Measurements from ENCODE around the gene TRAK1. TPM values are rescaled to one million over a fixed set of nuclear protein-coding genes. Genes with fewer than 3 reads are reported as not detected.

Gene TRAK1
- total RNA-seq, 1 experiment from 2014 or later = 10.3 TPM

DNA sequence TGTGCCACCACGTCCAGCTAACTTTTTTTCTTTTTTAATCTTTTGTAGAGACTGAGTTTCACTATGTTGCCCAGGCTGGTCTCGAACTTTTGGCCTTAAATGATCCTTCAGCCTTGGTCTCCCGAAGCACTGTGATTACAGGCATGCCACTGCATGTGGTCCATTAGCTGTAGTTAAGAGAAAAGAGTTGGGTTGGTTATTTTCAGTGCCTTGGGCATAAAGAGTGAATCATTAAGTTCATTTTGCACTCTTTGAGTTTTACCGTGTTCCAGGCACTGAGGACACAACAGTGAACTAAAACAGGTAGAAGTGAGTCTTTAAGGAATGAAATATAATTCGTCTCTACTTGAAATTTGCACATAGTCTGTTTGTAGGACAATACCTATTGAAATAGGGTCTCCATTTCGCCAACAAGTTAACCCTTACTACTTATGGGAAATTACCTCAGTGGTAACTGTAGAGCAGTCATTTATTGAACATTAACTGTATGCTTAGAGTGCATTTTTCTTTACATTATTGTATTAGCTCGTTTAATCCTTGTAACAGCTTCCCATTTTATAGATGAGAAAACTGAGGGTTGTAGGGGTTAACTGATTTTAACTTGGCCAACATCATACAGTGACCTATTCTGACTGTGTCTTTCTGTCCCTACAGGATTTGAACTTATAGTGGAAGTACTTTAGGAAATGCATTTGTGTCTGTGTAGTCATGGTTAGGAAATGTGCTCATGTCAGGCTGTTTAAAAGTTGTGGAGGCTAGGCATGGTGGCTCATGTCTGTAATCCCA, 22.7 kb upstream of the TRAK1 start:
- no peak for DNase-seq (ENCODE audit: low spot score)

DNA sequence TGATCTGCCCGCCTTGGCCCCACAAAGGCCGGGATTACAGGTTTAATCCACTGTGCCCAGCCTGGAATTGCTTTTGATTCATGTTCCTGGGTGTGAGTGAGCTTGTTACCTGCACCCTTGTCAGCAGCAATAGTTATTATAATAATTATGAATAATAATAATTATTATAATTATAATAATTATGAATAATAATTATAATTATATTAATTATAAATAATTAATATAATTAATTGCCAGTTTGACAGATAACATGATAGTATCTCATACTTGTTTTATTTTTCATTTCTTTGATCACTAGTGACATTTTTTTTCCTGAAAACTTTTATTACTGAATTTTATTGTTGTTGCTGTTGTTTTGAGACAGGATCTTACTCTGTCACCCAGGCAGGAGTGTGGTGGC, 21.1 kb upstream of the TRAK1 start:
- no peak for DNase-seq (ENCODE audit: low spot score)

DNA sequence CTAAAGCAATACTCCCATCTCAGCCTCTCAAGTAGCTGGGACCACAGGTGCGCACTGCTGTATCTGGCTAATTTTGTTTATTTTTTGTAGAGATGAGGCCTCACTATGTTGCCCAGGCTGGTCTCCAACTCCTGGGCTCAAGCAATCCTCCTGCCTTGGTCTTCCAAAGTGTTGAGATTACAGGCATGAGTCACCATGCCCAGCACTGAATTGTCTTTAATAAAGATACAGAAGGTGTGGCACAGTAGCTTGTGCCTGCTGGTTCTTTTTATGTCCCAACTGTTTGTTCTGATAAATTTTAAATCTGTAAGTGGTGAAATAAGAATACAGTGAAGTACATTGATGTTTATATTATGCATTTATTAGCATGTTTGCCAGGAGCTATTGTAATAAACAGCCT, 20.6 kb upstream of the TRAK1 start:
- DNase-seq (ENCODE audit: low spot score) = peak; percentile 40

DNA sequence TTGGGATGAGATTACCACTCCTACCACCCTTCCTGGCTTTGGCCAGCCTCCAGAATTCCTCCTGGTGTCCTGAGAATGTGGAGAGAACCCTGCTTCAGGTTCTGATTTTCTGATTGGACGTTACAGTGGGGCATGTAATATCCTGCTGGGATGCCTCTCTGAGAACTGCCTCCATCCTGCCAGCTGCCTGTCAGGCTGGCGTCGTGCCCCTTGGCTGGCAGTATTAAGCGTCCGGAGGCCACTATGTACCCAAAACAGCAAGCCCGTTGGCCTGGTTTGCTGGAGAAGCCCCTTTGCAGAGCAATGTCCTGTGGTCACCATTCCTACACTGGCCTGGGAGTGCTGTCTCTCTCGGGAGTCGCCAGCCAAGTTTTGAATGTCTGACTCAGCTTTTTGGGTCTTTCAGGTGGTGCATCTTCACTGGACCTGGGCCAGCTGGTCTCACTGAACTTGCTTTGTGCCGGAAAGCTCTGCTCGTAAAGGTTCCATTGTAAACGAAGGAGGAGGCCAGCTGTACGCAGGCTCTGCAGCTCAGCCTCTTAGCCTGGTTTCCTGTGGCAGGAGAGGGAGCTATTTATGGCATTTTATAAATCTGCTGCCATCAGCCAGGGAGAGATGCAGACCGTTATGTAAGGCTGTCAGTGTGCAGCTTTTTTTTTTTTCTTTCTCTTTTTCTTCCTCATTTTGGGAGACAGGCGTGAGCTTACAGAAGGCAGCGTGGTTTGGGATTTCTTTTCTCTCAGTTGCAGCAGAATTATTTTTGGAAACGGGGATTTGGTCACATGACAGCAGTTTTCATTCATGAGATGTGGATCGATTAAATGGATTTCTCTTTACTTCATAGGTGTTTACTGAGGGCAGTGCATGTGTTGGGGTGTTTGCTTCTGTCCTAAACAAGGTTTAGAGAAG, 19.0 kb upstream of the TRAK1 start:
- peak; percentile 84 for DNase-seq (ENCODE audit: low spot score)

DNA sequence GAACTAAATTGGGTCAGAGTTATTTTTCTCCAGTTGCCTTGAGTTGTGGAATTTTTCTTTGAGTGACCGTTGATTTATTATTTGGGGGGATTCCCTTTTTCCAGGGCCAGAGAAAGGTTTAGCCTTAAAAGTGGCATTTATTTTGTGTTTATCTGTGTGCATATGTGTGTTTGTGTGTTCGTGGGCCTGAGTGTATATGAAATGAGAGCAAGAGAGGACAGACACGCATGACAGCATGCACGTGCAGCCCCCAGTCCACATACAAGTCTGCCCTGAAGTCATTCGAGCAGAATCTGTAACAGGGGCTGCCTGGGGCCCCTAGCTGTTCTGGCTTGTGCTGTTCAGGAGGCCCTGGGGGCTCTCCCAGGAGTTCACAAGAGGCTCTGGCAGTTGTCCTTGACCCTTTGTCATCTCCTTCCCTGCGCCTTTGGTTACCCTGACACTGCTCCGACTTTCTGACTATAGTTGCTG, 18.3 kb upstream of the TRAK1 start:
- no peak for DNase-seq (ENCODE audit: low spot score)

DNA sequence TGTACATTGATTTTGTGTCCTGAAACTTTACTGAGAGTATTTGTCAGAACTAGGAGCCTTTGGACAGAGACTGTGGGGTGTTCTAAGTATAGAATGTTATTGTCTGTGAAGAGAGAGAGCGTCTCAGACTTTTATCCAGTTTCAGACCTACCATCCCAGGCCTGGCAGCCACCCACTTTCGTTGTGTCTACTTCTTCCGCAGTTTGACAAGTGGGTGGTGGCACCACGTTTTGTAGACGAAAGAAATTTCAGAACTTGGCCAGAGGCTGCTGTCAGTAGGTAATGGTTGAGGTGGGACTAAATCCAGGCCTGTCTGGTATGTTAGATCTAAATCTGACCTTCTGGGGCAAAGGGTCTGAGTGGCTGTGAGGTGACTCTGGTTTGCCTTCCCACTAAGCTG, 13.4 kb upstream of the TRAK1 start:
- no peak for DNase-seq (ENCODE audit: low spot score)

DNA sequence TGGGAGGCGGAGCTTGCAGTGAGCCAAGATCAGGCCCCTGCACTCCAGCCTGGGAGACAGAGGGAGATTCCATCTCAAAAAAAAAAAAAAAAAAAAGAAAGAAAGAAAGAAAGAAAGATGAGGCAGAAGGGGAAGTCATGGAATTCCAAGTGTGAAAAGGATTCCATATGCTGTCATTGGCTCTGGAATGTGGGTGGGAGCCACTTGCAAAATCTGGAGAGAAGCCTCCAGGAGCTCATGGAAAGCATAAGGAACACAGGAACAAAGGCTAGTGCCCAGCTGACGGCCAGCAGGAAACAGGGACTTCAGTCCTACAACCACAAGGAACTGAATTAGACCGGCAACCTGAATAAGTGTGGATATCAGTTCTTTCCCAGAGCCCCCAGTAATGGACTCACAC, 12.5 kb upstream of the TRAK1 start:
- DNase-seq (ENCODE audit: low spot score) = peak; percentile 51

DNA sequence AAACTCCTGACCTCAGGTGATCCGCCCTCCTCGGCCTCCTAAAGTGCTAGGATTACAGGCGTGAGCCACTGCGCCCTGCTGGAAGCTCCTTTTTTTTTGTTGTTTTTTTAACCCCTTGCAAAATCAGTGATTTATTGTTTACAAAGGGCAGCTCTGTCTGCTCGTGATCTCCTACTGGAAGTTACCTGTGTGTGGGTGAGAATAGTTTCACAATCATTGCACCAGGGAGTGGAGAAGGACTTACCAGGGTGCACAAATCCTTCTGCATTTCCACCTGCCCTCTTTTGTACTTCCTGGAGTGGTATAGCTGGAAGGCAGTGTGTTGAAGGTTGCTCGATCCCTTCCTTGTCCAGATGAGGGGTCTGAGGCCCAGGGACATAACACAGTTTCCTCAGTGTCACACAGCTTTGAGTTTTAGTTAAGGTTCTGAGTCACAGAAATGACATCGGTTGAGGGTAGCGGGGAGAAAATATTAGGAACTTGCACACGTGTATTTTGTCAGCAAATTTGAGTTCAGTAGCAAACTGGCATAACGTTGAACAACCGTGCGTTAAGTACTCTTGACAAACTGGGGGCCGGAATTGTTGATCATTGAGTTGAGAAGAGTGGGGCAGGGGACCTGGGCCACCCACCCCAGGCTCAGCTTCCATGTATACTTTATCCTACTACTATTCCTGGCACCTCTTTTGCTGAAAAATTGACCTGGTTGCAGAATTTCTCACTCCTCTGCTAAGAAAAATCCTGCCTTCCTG, 11.3 kb upstream of the TRAK1 start:
- no peak for DNase-seq (ENCODE audit: low spot score)

DNA sequence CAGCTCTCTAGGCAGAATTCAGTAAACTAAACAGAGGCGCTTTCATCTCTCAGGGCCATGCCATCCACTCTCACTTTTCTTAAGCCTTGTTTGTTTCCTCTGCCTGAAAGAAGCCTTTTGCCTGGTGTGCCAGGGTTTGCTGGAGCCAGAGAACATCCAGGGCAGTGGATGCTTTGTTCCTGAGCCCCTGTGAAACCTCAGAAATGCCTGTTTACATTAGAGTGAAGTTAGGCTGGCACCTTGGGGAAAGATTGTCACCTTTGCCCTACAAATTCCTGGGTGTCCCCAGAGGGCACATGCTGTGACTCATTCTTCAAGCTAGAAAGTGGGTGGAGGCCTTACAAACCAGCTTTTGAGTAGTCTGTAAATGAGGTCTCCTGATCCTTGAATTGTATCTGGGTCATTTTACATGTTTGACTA, 10.7 kb upstream of the TRAK1 start:
- DNase-seq (ENCODE audit: low spot score) = peak; percentile 85

DNA sequence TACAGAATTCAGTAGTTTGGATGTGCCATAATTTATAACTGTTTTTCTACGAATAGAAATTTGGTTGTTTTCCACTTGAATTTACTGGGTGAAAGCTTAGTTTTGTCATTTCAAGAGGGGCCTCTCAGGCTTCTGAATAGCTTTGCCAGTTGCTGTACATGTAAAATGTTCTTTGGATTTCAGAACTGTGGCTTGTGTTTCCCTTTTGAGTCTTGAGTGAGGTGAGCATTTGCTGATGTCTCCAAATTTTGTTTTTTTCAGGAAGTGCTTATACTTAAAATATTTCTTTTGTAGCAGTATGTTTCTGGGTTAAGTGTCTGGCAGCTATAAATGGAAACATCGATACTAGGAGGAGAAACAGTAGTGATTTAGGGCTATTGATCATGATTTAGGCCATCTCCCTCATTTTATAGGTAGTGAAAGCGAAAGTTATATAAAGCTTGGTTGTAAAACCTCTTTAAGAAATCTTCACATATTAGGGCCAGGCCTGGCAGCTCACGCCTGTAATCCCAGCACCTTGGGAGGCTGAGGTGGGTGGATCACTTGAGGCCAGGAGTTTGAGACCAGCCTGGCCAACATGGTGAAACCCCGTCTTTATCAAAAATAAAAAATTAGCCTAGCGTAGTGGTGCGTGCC, 9.2 kb upstream of the TRAK1 start:
- no peak for DNase-seq (ENCODE audit: low spot score)

DNA sequence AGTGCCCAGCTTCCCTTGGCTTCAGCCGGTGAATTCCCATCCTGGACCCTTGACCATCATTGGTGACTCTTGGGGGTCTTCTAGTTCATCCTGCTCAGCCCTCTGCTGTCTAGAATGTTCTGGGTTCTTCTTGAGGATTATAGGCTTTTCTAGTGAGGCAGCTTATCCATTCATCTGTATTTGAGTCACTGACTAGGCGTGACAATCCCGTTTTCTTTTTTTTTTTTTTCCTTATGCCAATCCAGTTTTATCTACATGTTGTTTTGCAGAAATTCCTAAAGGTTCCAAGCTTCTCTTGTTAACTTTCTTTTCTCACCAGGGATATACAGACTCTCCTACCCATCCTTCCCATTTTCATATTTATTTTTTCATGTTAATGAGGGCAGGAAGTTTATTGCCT, 6.6 kb upstream of the TRAK1 start:
- no peak for DNase-seq (ENCODE audit: low spot score)

DNA sequence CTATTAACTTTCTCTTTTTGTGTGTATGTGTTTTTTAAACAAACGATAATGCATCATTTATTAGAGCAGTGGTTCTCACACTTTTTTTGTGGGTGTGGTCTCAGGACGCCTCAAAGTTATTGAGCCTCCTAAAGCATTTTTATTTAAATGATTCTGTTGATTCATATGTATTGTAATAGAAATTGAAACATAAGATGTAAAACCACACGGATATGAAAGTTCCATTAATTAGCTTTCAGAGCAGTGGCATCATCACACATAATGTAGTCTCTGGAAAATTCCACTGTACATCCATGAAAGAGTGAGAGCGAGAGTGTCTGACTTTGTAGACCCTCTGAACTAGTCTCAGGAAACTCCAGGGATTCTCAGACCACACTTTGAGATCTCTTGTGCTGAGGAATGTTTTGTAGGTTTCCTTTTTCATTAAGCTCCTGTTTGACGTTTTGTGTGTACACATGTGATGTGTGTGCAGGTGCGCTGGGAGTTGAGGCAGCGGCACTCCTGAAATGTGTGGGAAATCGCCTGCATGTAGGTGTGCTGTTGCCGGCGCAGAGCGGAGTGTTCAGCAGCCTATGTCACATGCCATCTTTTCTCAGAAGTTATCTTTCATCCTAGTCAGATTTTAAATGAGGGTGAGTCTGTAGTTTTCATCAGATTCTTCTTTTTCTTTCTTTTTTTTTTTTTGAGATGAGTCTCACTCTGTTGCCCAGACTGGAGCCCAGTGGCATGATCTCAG, 5.3 kb upstream of the TRAK1 start:
- no peak for DNase-seq (ENCODE audit: low spot score)

DNA sequence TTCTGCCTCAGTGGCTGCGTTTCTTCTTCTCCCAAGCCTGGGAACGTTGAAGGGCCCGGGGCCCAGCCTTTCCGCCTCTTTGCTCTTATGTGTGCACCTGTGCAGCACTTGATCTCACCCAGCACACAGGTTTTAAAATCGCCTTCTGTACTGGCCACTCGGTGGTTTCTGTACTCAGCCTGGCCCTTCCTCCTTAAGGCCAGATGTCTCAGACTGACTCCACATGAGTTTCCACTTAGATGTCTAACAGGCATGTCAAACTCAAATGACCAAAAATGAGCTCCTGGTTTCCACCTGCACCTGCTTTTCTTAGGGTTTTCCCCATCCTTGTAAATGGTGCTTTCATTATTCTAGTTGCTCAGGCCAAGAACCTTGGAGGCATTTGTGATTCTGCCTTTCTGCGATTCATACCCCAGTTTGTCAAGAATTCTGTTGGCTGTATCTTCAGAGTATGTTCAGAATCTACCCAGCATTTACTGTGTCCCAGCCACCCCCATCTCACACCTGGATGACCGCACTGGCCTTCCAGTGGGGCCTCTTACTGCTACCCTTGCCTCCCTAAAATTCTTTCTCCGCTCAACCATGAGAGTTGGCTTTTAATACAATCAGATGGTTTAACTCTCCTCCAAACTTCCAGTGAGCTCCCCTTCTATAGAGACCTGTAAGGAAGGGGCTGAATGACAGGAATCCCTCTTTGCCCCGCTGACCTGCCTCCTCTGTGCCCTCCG, 2.2 kb upstream of the TRAK1 start:
- no peak for DNase-seq (ENCODE audit: low spot score)

DNA sequence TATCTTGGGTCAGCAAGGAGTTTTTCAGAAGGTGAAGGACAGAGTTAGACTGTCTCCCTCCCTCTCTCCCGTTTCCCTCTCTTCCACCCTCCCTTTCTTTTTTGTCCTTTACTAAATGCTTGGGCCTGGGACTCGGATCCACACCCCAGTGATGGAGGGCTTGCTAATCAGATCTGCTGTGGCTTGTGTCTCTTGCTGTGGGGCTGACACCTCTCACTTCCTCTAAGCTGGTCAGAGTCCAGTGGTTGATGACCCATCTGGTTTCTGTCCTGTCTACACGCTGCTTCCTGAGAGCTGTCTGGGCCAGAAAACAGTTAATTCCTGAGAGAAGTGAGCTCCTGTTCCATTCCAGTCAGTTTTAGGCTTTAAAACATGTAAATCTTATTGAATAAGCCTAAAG, 849 bp downstream of the TRAK1 start:
- no peak for DNase-seq (ENCODE audit: low spot score)

DNA sequence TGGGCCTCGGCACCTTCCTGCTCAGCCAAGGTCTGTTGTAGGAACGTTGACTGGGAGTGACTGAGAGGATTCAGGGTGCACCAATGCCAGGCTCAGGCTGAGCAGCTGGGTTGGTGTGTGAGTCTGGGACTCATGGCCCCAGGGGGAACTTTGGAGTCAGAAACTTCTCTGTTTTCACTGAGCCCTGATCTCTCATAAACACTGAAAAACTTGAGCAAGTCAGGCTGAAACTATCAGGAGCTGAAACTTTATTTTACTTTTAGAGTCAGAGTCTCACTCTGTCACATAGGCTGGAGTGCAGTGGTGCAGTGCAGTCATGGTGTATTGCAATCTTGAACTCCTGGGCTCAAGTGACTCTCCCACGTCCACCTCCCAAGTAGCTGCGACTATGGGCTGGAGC, 3.0 kb downstream of the TRAK1 start:
- DNase-seq (ENCODE audit: low spot score) = no peak

DNA sequence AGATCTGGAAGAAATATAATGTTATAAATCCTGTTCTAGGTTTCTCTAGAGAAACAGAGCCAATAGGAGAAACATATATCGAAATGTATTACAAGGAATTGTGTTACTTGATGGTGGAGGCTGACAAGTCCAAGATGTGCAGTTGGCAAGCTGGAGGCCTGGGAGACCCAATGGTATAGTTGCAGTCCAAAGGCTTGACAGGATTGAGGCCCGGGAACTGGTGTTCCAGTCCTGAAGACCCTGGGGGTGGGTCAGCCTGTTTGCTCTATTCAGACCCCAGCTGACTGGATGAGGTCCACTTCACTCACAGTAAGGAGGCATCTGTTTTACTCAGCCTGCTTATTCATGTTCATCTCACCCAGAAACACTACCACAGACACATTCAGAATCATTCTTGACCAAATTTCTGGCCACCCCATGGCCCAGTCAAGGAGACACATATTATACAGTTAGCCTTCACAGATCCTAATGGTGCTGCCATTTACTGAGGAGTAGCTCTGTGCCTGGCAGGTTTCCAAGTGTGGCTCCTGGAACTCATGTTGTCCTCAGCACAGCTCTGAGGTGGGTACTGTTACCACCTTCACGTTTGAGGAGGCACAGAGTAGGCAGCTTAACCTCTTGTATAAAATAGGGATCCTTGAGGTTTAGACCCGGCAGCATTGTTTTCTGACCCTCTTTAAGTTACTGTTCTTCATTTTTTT, 3.7 kb downstream of the TRAK1 start:
- no peak for DNase-seq (ENCODE audit: low spot score)

DNA sequence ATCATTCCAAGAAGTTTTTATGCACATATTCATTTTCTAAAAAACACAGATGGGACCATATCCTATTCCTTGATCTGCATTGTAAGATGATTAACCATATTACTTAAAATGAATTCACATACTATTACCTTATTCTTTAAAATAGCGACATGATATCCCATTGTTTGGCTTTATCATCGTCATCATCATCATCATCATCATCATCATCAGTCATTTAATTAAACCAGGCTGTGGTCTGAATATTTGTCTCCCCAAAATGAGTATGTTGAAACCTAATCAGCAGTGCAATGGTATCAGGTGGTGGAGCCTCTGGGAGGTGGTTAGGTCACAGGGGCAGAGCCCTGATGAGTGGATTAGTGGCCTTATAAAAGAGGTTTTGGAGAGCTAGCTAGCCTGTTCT, 4.4 kb downstream of the TRAK1 start:
- DNase-seq (ENCODE audit: low spot score) = no peak

DNA sequence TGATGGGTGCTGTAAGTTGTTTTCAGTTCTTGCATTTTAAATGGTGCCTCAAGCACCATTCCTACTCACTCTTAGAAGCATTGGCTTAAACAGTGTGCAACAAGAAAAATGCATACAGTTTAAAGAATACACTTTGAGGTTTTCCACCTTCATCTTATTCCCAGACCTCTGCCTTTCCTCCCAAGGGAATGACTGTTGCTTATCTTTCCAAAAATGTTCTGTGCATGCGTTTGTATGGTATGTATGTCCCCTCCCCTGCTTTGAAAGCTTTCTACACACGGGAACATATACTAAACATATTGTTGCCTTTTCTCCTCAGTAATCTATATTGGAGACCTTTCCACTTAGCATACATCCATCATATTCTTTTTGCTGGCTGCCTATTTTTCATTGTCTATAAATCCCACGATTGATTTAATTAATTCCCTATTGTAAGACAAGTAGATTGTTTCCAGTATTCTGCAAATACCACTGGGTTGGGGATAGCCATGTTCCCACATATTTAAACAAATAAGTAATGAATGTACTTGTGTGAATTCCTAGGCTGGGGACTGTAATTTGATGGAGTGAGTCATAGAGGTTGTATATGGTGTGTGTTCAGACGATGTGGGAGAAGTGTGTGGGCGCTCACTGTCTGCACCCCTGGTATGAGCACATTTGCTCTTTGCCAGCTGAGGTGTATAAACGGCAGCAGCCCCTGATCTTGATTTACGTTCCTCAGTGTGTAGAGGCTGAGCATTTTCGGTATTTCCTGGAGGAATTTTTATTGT, 5.8 kb downstream of the TRAK1 start:
- peak; percentile 59 for DNase-seq (ENCODE audit: low spot score)

DNA sequence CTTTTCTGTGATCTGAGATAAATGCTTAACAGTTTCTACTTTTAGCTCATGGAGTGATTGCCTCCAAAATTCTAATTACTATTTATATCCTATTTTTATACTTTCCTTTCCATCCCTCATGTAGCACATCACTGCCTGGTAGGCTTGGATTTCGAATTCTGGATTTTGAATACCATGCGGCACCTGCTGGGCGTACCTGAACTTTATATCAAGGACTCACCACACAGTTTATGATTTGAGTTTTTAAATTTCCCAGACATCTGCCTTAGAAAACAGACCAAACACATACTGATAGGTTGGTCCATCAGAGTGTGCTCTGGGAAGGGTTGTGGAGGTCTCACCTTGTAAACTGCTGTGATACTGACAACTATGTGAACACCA, 6.4 kb downstream of the TRAK1 start:
- no peak for DNase-seq (ENCODE audit: low spot score)

Measured in A172 (cell line).